Measurements from ENCODE around the gene C11orf52.

GRCh38 chr11:111886032-111886431 is 32.7 kb upstream of the C11orf52 start:
- no peak for TF ChIP-seq POLR2AphosphoS5 (IDR thresholded peaks at IDR 0.05; ENCODE audit: low read depth, low read length)
- TF ChIP-seq POLR2A (IDR thresholded peaks at IDR 0.05; ENCODE audit: low read depth, low read length) = no peak
